ENCODE data around the gene NOSIP.
A peak's percentile ranks its signal among the peaks of the same experiment; 100 is the strongest.
"Not testable (repeated sequence)": the region's sequence is repeated elsewhere in the genome, so short reads cannot be mapped to it uniquely, and the experiment has no call there.

The NOSIP gene, protein sequence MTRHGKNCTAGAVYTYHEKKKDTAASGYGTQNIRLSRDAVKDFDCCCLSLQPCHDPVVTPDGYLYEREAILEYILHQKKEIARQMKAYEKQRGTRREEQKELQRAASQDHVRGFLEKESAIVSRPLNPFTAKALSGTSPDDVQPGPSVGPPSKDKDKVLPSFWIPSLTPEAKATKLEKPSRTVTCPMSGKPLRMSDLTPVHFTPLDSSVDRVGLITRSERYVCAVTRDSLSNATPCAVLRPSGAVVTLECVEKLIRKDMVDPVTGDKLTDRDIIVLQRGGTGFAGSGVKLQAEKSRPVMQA

GRCh38 chr19:49580264-49581006 is at the start of gene NOSIP:
TSS of gene NOSIP (minus strand) at chr19:49580556. CDS start at chr19:49560691, 19,865 bp downstream.
- peak; percentile 93 for DNase-seq (ENCODE audit: low read depth)

DNA sequence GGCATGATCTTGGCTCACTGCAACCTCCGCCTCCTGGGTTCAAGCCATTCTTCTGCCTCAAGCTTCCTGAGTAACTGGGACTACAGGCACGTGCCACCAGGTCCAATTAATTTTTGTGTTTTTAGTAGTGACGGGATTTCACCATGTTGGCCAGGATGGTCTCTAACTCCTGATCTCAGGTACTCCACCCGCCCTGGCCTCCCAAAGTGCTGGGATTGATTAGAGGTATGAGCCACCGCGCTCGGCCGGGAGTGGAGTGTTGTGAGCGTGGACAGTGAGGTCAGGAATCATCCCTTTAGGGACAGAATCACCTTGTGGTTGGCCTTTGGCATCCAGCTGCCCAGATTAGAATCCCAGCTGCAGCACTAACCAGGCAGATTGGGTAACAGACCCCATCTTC is 49.3 kb upstream of the NOSIP start:
- no peak for DNase-seq (ENCODE audit: low read depth)

DNA sequence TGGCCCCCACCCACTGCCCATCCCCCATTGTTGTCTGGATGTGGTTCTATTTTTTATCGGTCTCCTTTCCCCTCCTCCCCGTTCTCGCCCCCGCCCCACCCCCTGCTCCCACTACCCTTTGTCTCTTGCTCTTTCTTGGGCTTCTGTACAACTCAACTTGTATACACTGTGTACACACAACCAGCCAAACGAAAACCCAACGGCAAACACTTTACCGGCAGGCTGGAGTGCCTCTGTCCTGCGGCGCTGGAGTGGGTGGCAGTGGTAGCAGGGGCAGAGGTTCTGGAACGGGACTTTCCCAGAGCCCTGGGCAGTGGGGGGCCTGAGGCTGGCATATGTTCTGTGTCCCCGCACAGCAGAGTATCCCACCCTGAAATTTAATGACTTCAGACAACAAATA is 45.9 kb upstream of the NOSIP start:
- DNase-seq (ENCODE audit: low read depth): no peak

DNA sequence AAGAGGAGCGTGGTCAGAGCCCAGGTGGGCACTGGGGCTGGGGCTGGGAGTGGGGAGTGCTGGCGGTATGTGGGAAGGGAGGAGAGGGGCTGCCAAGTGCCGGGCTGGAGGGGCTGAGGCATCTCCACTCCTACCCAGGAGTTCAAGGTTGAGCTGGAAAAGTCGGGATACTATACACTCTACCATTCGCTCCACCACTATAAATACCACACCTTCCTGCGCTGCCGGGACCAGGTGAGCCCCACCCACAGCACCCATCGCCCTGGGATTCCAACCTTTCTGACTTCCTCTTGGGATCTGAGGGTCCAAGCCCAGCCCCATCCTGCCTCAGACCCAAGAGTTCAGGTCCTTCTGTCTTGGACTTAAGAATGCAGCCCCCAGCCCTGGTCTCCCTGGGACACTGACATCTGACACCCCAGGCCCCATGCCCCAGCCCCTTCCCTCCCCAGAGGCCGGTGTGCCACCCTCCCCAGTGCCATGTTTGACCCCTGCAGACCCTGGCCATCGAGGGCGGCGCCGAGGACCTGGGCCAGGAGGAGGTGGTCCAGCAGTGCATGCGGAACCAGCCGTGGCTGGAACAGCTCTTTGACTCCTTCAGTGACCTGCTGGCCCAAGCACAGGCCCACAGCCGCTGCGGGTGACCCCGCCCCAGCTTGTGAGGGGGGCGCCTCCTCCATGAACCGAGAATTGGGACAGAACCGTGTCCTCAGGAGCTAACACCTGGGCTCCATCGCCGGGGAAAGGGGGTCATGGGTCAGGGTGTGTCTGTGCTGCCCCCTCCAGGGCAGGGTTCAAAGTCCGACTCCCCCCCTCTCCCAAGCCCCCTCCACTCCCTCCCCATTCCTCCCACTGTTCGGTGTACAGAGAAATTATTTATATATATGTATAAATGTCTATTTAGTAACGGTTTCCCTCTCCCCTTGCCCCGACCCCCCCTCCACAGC is 44.9 kb upstream of the NOSIP start:
- no peak for DNase-seq (ENCODE audit: low read depth)

GRCh38 chr19:49617860-49618259 is 37.5 kb upstream of the NOSIP start:
- DNase-seq (ENCODE audit: low read depth): not testable (repeated sequence)

- DNase-seq (ENCODE audit: low read depth): no peak
These were observed 36.6 kb upstream of the NOSIP start for GRCh38 chr19:49616945-49617344.

DNA sequence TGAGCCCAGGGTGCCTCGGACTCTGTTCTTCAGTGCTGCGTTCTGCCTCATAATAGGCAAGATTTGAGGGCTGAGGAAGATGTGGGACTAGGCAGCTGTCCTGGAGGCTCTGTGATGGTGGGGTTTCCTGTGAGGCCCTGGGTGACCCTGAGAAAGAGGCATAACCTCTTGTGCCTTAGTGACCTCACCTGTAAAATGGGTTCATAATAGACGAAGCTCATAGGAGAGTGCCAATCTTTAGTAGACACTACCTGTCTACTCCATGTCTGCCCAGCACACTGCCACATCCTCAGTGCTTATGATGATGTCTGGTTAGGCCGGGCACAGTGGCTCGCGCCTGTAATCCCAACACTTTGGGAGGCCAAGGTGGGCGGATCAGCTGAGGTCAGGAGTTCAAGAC is 36.2 kb upstream of the NOSIP start:
- no peak for DNase-seq (ENCODE audit: low read depth)

GRCh38 chr19:49615861-49616260 is 35.5 kb upstream of the NOSIP start:
- DNase-seq (ENCODE audit: low read depth): no peak

- DNase-seq (ENCODE audit: low read depth): no peak
These were observed 33.9 kb upstream of the NOSIP start for GRCh38 chr19:49614096-49614833.

GRCh38 chr19:49613374-49613773 is 33.0 kb upstream of the NOSIP start:
- DNase-seq (ENCODE audit: low read depth): no peak

GRCh38 chr19:49609499-49610092 is 29.2 kb upstream of the NOSIP start:
- no peak for DNase-seq (ENCODE audit: low read depth)

DNA sequence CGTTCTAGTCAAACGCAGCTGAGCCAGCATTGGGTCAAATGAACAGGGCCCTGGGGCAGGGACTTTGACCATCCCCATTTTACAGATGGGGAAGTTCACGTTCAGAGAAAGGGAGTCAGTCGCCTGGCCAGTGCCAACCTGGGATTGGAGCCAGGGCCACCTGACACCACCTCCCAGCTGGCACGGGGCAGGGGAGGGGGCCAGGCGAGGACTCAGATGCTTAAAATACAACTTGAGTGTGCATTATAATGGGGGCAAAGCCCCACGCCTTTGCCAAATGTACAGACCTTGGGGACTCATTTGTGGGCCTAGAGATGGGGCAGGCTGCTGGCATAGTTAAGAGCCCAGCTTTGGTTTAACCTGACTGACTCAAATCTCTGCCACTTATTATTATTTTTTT is 25.2 kb upstream of the NOSIP start:
- DNase-seq (ENCODE audit: low read depth): no peak

DNA sequence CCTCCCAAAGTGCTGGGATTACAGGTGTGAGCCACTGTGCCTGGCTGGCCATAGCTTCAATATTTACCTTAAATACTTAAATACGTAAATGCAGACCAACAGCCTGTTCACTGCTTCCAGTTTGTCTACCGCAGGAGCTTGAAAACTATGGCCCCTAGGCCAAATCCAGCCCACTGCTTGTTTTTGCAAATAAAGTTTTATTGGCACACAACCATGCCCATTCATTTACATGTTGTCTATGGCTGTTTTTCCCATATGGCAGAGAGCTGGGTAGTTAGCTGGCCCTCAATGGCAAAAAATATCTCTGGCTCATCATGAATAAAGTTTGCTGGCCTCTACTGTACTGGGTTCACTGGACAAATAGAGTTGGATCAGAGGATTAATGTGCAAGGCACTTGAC is 22.4 kb upstream of the NOSIP start:
- no peak for DNase-seq (ENCODE audit: low read depth)

GRCh38 chr19:49601482-49602038 is 21.2 kb upstream of the NOSIP start:
- DNase-seq (ENCODE audit: low read depth): no peak

- no peak for DNase-seq (ENCODE audit: low read depth)
These were observed 19.3 kb upstream of the NOSIP start for GRCh38 chr19:49599378-49600295.

- no peak for DNase-seq (ENCODE audit: low read depth)
These were observed 17.3 kb upstream of the NOSIP start for GRCh38 chr19:49597703-49597974.

- DNase-seq (ENCODE audit: low read depth): no peak
These were observed 16.8 kb upstream of the NOSIP start for GRCh38 chr19:49596954-49597702.

DNA sequence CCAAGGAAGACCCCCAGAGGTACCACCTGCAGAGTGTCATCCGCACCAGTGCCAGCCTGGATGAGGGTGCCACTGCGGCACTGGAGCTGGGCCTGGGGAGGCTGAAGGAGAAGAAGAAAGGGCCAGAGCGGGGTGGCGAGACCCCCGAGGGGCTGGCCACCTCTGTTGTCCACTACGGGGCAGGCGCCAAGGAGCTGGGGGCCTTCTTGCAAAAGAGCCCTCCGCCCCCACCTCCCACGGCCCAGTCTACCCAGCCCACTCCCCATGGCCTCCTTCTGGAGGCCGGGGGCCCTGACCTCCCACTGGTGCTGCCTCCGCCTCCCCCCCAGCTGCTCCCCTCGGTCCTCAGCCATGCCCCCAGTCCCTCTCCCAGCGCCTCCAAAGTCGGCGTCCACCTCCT is 16.1 kb upstream of the NOSIP start:
- DNase-seq (ENCODE audit: low read depth): no peak

GRCh38 chr19:49595819-49596404 is 15.6 kb upstream of the NOSIP start:
- no peak for DNase-seq (ENCODE audit: low read depth)
